GM23338 (cell line): ENCODE results near the gene ABR.

Source experiments
- CREB1 ChIP-seq: fragments of 250-450 bp; sonication (Bioruptor Pico); IDR thresholded peaks from 2 replicates; pipeline ENCODE4 v1.5.0; 2020; ENCODE audit warnings: low read depth, mild to moderate bottlenecking, moderate library complexity
- EZH2 ChIP-seq: fragments of 200-600 bp; sonication (generic); IDR thresholded peaks from one replicate; pipeline ENCODE4 v1.8.0; 2017; ENCODE audit warnings: antibody characterized with exemption, mild to moderate bottlenecking, low read depth; ENCODE audit not compliant: unreplicated experiment
- EZH2phosphoT487 ChIP-seq: fragments of 200-600 bp; sonication (generic); IDR thresholded peaks from one replicate; pipeline ENCODE4 v1.8.1; 2018; ENCODE audit warnings: antibody characterized with exemption; ENCODE audit not compliant: unreplicated experiment
- JUNB ChIP-seq: IDR thresholded peaks from one replicate; pipeline ENCODE4 v1.6.1; 2016; ENCODE audit warnings: antibody characterized with exemption; ENCODE audit not compliant: unreplicated experiment
- NANOG ChIP-seq: IDR thresholded peaks from 2 replicates; pipeline ENCODE4 v1.6.1; 2016; ENCODE audit warnings: antibody characterized with exemption, borderline replicate concordance
- POLR2AphosphoS5 ChIP-seq: IDR thresholded peaks from 2 replicates; pipeline ENCODE4 v1.6.1; 2016; ENCODE audit warnings: antibody characterized with exemption, low read depth
- STAT1 ChIP-seq: IDR thresholded peaks from one replicate; pipeline ENCODE4 v1.6.1; 2016; ENCODE audit warnings: antibody characterized with exemption; ENCODE audit not compliant: unreplicated experiment
- ZNF114 ChIP-seq: fragments of 250-450 bp; sonication (Bioruptor Pico); IDR thresholded peaks from 2 replicates; pipeline ENCODE4 v1.5.0; 2020; ENCODE audit warnings: mild to moderate bottlenecking, moderate library complexity
- ZNF331 ChIP-seq: fragments of 250-450 bp; sonication (Bioruptor Pico); IDR thresholded peaks from 2 replicates; pipeline ENCODE4 v1.5.0; 2020; ENCODE audit warnings: low read depth, mild to moderate bottlenecking, moderate library complexity
- ZNF462 ChIP-seq: fragments of 250-450 bp; sonication (Bioruptor Pico); IDR thresholded peaks from 2 replicates; pipeline ENCODE4 v1.5.0; 2020; ENCODE audit warnings: mild to moderate bottlenecking, moderate library complexity
- TF ChIP-seq, protein P1 (sequence below): IDR thresholded peaks from one replicate; pipeline ENCODE4 v1.6.1; 2018; ENCODE audit warnings: antibody characterized with exemption; ENCODE audit not compliant: unreplicated experiment
- TF ChIP-seq, protein P2 (sequence below), 2 experiments: fragments of 200-600 bp in 1 of 2; sonication (generic) in 1 of 2; conservative IDR thresholded peaks; 2 replicates each; pipeline versions ENCODE4 v1.5.1 to v1.6.1; 2016 to 2017; ENCODE audit warnings: antibody characterized with exemption in 2 of 2, low read depth in 2 of 2, mild to moderate bottlenecking in 2 of 2, moderate library complexity in 1 of 2
- TF ChIP-seq, protein P3 (sequence below): IDR thresholded peaks from 2 replicates; pipeline ENCODE4 v1.6.1; 2016; ENCODE audit warnings: antibody characterized with exemption

GRCh38 chr17:1149869-1150268, 29.9 kb downstream of the ABR start:
- TF ChIP-seq, protein P1, sequence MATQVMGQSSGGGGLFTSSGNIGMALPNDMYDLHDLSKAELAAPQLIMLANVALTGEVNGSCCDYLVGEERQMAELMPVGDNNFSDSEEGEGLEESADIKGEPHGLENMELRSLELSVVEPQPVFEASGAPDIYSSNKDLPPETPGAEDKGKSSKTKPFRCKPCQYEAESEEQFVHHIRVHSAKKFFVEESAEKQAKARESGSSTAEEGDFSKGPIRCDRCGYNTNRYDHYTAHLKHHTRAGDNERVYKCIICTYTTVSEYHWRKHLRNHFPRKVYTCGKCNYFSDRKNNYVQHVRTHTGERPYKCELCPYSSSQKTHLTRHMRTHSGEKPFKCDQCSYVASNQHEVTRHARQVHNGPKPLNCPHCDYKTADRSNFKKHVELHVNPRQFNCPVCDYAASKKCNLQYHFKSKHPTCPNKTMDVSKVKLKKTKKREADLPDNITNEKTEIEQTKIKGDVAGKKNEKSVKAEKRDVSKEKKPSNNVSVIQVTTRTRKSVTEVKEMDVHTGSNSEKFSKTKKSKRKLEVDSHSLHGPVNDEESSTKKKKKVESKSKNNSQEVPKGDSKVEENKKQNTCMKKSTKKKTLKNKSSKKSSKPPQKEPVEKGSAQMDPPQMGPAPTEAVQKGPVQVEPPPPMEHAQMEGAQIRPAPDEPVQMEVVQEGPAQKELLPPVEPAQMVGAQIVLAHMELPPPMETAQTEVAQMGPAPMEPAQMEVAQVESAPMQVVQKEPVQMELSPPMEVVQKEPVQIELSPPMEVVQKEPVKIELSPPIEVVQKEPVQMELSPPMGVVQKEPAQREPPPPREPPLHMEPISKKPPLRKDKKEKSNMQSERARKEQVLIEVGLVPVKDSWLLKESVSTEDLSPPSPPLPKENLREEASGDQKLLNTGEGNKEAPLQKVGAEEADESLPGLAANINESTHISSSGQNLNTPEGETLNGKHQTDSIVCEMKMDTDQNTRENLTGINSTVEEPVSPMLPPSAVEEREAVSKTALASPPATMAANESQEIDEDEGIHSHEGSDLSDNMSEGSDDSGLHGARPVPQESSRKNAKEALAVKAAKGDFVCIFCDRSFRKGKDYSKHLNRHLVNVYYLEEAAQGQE: no peak
- TF ChIP-seq STAT1: no peak
- no peak for TF ChIP-seq EZH2phosphoT487
- TF ChIP-seq, protein P2, sequence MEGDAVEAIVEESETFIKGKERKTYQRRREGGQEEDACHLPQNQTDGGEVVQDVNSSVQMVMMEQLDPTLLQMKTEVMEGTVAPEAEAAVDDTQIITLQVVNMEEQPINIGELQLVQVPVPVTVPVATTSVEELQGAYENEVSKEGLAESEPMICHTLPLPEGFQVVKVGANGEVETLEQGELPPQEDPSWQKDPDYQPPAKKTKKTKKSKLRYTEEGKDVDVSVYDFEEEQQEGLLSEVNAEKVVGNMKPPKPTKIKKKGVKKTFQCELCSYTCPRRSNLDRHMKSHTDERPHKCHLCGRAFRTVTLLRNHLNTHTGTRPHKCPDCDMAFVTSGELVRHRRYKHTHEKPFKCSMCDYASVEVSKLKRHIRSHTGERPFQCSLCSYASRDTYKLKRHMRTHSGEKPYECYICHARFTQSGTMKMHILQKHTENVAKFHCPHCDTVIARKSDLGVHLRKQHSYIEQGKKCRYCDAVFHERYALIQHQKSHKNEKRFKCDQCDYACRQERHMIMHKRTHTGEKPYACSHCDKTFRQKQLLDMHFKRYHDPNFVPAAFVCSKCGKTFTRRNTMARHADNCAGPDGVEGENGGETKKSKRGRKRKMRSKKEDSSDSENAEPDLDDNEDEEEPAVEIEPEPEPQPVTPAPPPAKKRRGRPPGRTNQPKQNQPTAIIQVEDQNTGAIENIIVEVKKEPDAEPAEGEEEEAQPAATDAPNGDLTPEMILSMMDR (conservative IDR thresholded peaks at IDR 0.05; ENCODE audit: low read depth in 2 of 2): no peak
- TF ChIP-seq POLR2AphosphoS5: no peak
- no peak for TF ChIP-seq CREB1 (CRISPR knock-in tag)
- TF ChIP-seq EZH2: no peak
- TF ChIP-seq NANOG: no peak
- TF ChIP-seq, protein P3, sequence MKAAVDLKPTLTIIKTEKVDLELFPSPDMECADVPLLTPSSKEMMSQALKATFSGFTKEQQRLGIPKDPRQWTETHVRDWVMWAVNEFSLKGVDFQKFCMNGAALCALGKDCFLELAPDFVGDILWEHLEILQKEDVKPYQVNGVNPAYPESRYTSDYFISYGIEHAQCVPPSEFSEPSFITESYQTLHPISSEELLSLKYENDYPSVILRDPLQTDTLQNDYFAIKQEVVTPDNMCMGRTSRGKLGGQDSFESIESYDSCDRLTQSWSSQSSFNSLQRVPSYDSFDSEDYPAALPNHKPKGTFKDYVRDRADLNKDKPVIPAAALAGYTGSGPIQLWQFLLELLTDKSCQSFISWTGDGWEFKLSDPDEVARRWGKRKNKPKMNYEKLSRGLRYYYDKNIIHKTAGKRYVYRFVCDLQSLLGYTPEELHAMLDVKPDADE: no peak
- no peak for TF ChIP-seq JUNB
- TF ChIP-seq ZNF462: no peak
- TF ChIP-seq ZNF114 (CRISPR knock-in tag): no peak
- TF ChIP-seq ZNF331 (CRISPR knock-in tag): no peak
